Type B pancreatic cell (in vitro differentiated cells): ENCODE data around the gene SLC23A3. TPM values are rescaled to one million over a fixed set of nuclear protein-coding genes. Genes with fewer than 3 reads are reported as not detected.

ENCODE experiments used
- DNase-seq: peaks from one replicate; pipeline ENCODE4 v3.0.0; 2021; ENCODE audit warnings: mixed read lengths; ENCODE audit not compliant: unreplicated experiment; ENCODE audit errors: extremely low spot score
- H3K27ac Mint-ChIP-seq: 2 replicates; pipeline ENCODE4 v1.8.0; 2021; ENCODE audit warnings: mild to moderate bottlenecking, mixed read lengths
- H3K27me3 Mint-ChIP-seq: 2 replicates; pipeline ENCODE4 v1.8.0; 2021; ENCODE audit warnings: mixed read lengths
- H3K36me3 Mint-ChIP-seq: 2 replicates; pipeline ENCODE4 v1.8.0; 2021; ENCODE audit warnings: mixed read lengths
- H3K4me1 Mint-ChIP-seq: one replicate; pipeline ENCODE4 v1.8.0; 2021; ENCODE audit warnings: mixed read lengths; ENCODE audit not compliant: unreplicated experiment
- H3K4me3 Mint-ChIP-seq: 2 replicates; pipeline ENCODE4 v1.8.0; 2021; ENCODE audit warnings: mild to moderate bottlenecking, mixed read lengths
- H3K9me3 Mint-ChIP-seq: 2 replicates; pipeline ENCODE4 v1.8.0; 2021; ENCODE audit warnings: mixed read lengths
- total RNA-seq: library from RNA; stranded (reverse); gene quantifications from 2 replicates; pipeline ENCODE4 v1.2.1, GENCODE V29; 2021; ENCODE audit warnings: low replicate concordance
- TF ChIP-seq, protein P1 (sequence below): fragments of 200-600 bp; sonication (generic); conservative IDR thresholded peaks from 2 replicates; pipeline ENCODE4 v1.5.0; 2021; ENCODE audit warnings: antibody characterized with exemption, mild to moderate bottlenecking

SLC23A3 gene
- total RNA-seq, 1 donor from 2014 or later: 5.5 TPM

DNA sequence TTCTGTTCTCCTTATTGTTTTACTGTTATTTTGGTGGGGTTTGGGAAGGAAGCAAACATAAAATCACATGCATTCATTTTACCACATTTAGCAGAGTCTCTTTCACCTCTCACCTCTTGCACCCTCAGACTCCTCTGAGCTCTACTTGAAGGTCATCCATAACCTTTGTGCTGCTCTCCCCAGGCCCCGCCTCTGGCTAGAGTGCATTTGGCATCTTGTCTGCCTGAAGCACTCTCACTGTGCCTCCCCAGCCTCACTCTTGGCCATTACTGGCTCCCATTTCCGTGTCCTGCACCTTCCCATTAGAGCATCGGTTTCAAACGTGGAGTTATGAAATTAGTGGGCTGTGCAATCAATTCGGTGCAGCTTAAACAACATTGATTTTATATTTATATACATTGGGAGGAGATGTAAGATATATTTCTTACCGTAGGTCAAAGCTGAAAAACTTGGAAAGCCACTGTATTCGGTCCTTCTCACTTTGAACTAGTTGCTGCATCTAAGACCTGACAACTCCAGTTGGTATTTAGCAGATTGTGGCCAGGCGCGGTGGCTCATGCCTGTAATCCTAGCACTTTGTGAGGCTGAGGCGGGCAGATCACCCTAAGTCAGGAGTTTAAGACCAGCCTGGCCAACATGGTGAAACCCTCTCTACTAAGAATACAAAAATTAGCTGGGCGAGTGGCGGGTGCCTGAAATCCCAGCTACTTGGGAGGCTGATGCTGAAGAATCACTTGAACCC, 29.8 kb upstream of the SLC23A3 start:
- Mint-ChIP-seq H3K4me1 (no peaks in the 10 kb centered on the region), H3K27me3 (peaks cover 18% of the 10 kb centered on the region), H3K9me3 (no peaks in the 10 kb centered on the region), H3K4me3 (no peak overlapping the region), H3K36me3 (no peaks in the 10 kb centered on the region), H3K27ac (no peak overlapping the region)
- TF ChIP-seq, protein P1, sequence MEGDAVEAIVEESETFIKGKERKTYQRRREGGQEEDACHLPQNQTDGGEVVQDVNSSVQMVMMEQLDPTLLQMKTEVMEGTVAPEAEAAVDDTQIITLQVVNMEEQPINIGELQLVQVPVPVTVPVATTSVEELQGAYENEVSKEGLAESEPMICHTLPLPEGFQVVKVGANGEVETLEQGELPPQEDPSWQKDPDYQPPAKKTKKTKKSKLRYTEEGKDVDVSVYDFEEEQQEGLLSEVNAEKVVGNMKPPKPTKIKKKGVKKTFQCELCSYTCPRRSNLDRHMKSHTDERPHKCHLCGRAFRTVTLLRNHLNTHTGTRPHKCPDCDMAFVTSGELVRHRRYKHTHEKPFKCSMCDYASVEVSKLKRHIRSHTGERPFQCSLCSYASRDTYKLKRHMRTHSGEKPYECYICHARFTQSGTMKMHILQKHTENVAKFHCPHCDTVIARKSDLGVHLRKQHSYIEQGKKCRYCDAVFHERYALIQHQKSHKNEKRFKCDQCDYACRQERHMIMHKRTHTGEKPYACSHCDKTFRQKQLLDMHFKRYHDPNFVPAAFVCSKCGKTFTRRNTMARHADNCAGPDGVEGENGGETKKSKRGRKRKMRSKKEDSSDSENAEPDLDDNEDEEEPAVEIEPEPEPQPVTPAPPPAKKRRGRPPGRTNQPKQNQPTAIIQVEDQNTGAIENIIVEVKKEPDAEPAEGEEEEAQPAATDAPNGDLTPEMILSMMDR: no peak
- no peak for DNase-seq

DNA sequence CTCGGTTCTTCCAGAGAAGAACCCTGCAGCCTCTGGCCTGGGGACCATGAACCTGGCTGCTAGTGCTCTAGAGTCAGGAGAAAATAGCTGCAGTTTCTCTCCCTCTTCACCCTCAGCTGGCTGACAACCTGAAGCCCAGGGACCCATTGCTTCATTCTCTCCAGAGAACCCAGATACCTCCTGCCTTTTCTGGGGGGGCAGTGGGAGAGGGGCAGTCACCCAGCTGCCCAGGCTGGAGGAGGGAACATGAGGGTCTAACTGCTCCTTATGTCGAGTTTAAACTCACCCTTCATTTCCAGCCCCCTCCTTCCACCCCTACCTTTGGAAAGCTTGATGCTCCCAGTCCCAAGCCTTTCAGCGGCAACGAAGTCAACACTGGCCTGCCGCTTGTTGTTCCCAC, 29.1 kb upstream of the SLC23A3 start:
- Mint-ChIP-seq H3K27me3 (peaks cover 18% of the 10 kb centered on the region), H3K4me3 (no peak overlapping the region), H3K36me3 (no peaks in the 10 kb centered on the region), H3K4me1 (no peaks in the 10 kb centered on the region), H3K9me3 (no peaks in the 10 kb centered on the region), H3K27ac (no peak overlapping the region)
- TF ChIP-seq, protein P1: no peak
- no peak for DNase-seq

DNA sequence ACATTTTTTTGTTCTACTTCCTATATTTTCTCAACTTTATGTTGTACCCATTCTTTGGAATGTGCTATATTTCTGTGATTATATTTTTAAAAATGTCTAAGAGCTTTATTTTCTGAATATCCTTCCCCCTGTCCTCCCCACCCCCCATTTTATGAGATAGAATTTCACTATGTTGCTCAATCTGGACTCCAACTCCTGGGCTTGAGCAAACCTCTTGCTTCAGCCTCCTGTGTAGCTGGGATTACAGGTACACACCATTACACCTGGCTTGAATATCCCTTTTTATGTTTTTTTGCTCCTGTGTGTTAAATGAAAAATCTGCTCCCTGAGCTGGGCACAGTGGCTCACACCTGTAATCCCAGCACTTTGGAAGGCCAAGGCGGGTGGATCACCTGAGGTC, 27.6 kb upstream of the SLC23A3 start:
- DNase-seq: no peak
- TF ChIP-seq, protein P1: no peak
- no peaks in the 10 kb centered on the region for H3K9me3 Mint-ChIP-seq
- H3K27ac Mint-ChIP-seq: no peak overlapping the region
- no peaks in the 10 kb centered on the region for H3K36me3 Mint-ChIP-seq
- peaks cover 14% of the 10 kb centered on the region for H3K27me3 Mint-ChIP-seq
- H3K4me1 Mint-ChIP-seq: no peaks in the 10 kb centered on the region
- no peak overlapping the region for H3K4me3 Mint-ChIP-seq

DNA sequence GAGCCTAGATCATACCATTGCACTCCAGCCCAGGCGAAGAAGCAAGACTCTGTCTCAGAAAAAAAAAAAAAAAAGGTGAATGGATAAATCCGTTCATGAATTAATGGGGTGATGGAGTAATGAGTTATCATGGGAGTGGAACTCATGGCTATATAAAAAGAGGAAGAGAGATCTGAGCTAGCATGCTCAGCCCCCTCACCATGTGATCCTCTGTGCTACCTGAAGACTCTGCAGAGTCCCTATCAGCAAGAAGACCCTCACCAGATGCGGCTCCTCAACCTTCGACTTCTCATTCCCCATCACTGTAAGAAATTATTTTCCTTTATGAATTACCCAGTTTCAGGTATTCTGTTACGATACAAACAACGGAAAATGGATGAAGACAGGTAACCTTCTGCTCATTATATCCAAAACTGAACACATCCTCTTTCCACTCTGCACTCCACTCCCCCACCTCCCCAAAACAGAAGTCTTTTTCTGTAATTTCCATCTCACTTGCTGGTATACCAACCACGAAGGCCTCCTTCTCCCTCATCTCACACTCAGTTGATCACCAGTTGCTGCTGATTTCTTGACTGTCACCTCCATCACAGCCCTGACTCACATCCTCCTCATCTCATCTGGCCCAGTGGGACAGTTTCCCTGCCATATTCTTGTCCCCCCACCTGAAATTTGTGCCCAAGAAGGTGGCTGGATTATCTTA, 17.1 kb upstream of the SLC23A3 start:
- H3K4me3 Mint-ChIP-seq: no peak overlapping the region
- H3K27ac Mint-ChIP-seq: no peak overlapping the region
- DNase-seq: no peak
- H3K4me1 Mint-ChIP-seq: no peaks in the 10 kb centered on the region
- peaks cover 11% of the 10 kb centered on the region for H3K36me3 Mint-ChIP-seq
- TF ChIP-seq, protein P1: no peak
- no peaks in the 10 kb centered on the region for H3K9me3 Mint-ChIP-seq
- no peaks in the 10 kb centered on the region for H3K27me3 Mint-ChIP-seq

DNA sequence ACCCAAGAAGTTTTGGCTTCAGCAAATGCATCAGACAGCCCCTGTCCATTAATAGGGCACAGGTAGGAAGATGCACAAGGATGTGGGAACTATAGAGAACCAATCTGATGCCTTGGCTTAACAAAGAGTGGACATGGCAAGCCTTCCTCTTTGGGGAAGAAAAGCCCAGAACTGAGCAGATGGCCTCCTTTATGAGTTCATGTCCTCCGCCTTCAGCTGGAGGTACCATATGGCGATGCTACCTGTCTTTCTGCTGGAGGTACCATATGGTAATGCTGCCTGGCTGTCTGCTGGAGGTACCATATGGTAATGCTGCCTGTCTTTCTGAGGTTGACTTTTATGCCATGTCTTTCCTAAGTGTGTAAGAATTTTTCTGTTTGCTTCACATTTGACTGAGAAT, 14.3 kb upstream of the SLC23A3 start:
- Mint-ChIP-seq H3K9me3 (no peaks in the 10 kb centered on the region), H3K36me3 (peaks cover 18% of the 10 kb centered on the region), H3K4me1 (peaks cover 3% of the 10 kb centered on the region), H3K4me3 (no peak overlapping the region), H3K27ac (no peak overlapping the region), H3K27me3 (no peaks in the 10 kb centered on the region)
- no peak for DNase-seq
- TF ChIP-seq, protein P1: no peak
